Caco-2 (cell line): ENCODE measurements around the gene B4GALNT2. TPM values are rescaled to one million over a fixed set of nuclear protein-coding genes. Genes with fewer than 3 reads are reported as not detected.
A peak's percentile ranks its signal among the peaks of the same experiment; 100 is the strongest.
"Not testable (repeated sequence)": the region's sequence is repeated elsewhere in the genome, so short reads cannot be mapped to it uniquely, and the experiment has no call there.

Experiments
- BruUV-seq: library from RNA; stranded (reverse); fragments of 400-500 nt; replicated peaks from 2 replicates; lab custom pipeline; 2021; lab: Mats Ljungman, UMichigan
- CTCF ChIA-PET: fragments of 300-600 bp; sonication (Branson Sonifier 250); formaldehyde crosslinking; loops from one replicate; lab custom pipeline; 2022; ENCODE audit warnings: antibody characterized with exemption; lab: Charles Lee
- POLR2A ChIA-PET: fragments of 300-600 bp; sonication (Branson Sonifier 250); formaldehyde crosslinking; loops from one replicate; lab custom pipeline; 2022; ENCODE audit warnings: antibody characterized with exemption; lab: Charles Lee
- DNase-seq, 2 experiments: peaks; one replicate each; pipeline versions ENCODE4 v3.0.0 to v3.0.0-alpha.2; 2020 to 2022
- H3K27me3 ChIP-seq: replicated peaks from 2 replicates; pipeline ENCODE4 v1.6.0; 2011; ENCODE audit warnings: low read length; ENCODE audit not compliant: control insufficient read depth, insufficient read depth
- H3K36me3 ChIP-seq: 2 replicates; pipeline ENCODE4 v1.5.1; 2011; ENCODE audit warnings: low read length; ENCODE audit not compliant: control insufficient read depth, insufficient read depth
- H3K4me1 ChIP-seq: fragments of 250-450 bp; sonication (Bioruptor Pico); 2 replicates; pipeline ENCODE4 v1.5.1; 2020; ENCODE audit warnings: mild to moderate bottlenecking
- H3K4me3 ChIP-seq: 2 replicates; pipeline ENCODE4 v1.5.1; 2011; ENCODE audit warnings: low read depth, mild to moderate bottlenecking, control low read depth, low read length
- H3K9me3 ChIP-seq: fragments of 250-450 bp; sonication (Bioruptor Pico); 2 replicates; pipeline ENCODE4 v1.5.1; 2020; ENCODE audit warnings: mild to moderate bottlenecking, moderate library complexity
- H3K27ac Mint-ChIP-seq: one replicate; pipeline ENCODE4 v1.8.0; 2022; ENCODE audit warnings: mixed read lengths; ENCODE audit not compliant: unreplicated experiment
- H3K27me3 Mint-ChIP-seq: one replicate; pipeline ENCODE4 v1.8.0; 2022; ENCODE audit warnings: mixed read lengths; ENCODE audit not compliant: insufficient read depth, unreplicated experiment
- H3K36me3 Mint-ChIP-seq: one replicate; pipeline ENCODE4 v1.8.0; 2022; ENCODE audit warnings: mild to moderate bottlenecking, mixed read lengths; ENCODE audit not compliant: insufficient read depth, unreplicated experiment
- H3K4me1 Mint-ChIP-seq: one replicate; pipeline ENCODE4 v1.8.0; 2022; ENCODE audit warnings: low read depth, mixed read lengths; ENCODE audit not compliant: unreplicated experiment
- H3K4me3 Mint-ChIP-seq: one replicate; pipeline ENCODE4 v1.8.0; 2022; ENCODE audit warnings: mild to moderate bottlenecking, moderate library complexity, mixed read lengths; ENCODE audit not compliant: unreplicated experiment
- H3K9me3 Mint-ChIP-seq: one replicate; pipeline ENCODE4 v1.8.0; 2022; ENCODE audit warnings: mixed read lengths; ENCODE audit not compliant: unreplicated experiment
- CTCF ChIP-seq, 2 experiments: fragments of 200-600 bp in 1 of 2; IDR thresholded peaks; 1 replicate in 1 of 2; 2 replicates in 1 of 2; pipeline versions ENCODE4 v1.5.1 to v1.8.0; 2011 to 2022; ENCODE audit warnings: antibody characterized with exemption in 1 of 2, control low read depth in 1 of 2, inconsistent platforms in 1 of 2, low read depth in 1 of 2, low read length in 1 of 2, mild to moderate bottlenecking in 1 of 2, moderate library complexity in 1 of 2; ENCODE audit not compliant: insufficient read depth in 1 of 2, severe bottlenecking in 1 of 2, unreplicated experiment in 1 of 2
- intact Hi-C: fragments of 100-400 bp; cut with micrococcal nuclease; formaldehyde crosslinking; loops from one replicate; pipeline ENCODE4 v1.10.0; 2022; ENCODE audit not compliant: unreplicated experiment
- total RNA-seq: library from RNA; stranded (reverse); gene quantifications from 2 replicates; pipeline ENCODE4 v1.2.3, GENCODE V29; 2022

The B4GALNT2 gene
- total RNA-seq, 1 experiment from 2014 or later, result 1.3 TPM

- Histone ChIP-seq H3K4me1 (no peaks in the 10 kb centered on the region), H3K27me3 (no peaks in the 10 kb centered on the region), H3K36me3 (no peaks in the 10 kb centered on the region), H3K4me3 (no peak overlapping the region), H3K9me3 (peaks cover 56% of the 10 kb centered on the region)
- Mint-ChIP-seq H3K27me3 (no peaks in the 10 kb centered on the region), H3K4me1 (no peaks in the 10 kb centered on the region), H3K9me3 (peaks cover 29% of the 10 kb centered on the region), H3K4me3 (no peak overlapping the region), H3K27ac (no peak overlapping the region), H3K36me3 (peaks cover 15% of the 10 kb centered on the region)
- intact Hi-C loops, result no loop called here
- POLR2A ChIA-PET, result no interaction called here
- BruUV-seq, result no TSS peak
- DNase-seq, result no peak
- TF ChIP-seq CTCF (IDR thresholded peaks at IDR 0.05; ENCODE audit: insufficient read depth in 1 of 2, low read depth in 1 of 2, low read length in 1 of 2, severe bottlenecking in 1 of 2, unreplicated experiment in 1 of 2), result no peak
- CTCF ChIA-PET, result no interaction called here
Measured at GRCh38 chr17:49183801-49184200, 51.2 kb downstream of the B4GALNT2 start.

- DNase-seq, H3K4me3 ChIP-seq, BruUV-seq, H3K4me1 Mint-ChIP-seq, H3K4me3 Mint-ChIP-seq, H3K27me3 ChIP-seq, H3K4me1 ChIP-seq, intact Hi-C loops, CTCF ChIA-PET, H3K36me3 ChIP-seq, H3K27ac Mint-ChIP-seq, H3K27me3 Mint-ChIP-seq, POLR2A ChIA-PET: not testable (repeated sequence)
- H3K9me3 Mint-ChIP-seq, result peaks cover 29% of the 10 kb centered on the region
- H3K9me3 ChIP-seq, result peaks cover 51% of the 10 kb centered on the region
- peaks cover 15% of the 10 kb centered on the region for H3K36me3 Mint-ChIP-seq
Measured at GRCh38 chr17:49184522-49184921, 52.0 kb downstream of the B4GALNT2 start.

- CTCF ChIA-PET, result interaction anchor here (0.6 kb wide), 1 partner anchor 493 kb away, joined by 3 read pairs; no protein-coding TSS in a partner anchor
- DNase-seq, result peak in 1 of 2 experiments; percentile 44
- peaks cover 11% of the 10 kb centered on the region for H3K36me3 Mint-ChIP-seq
- H3K9me3 Mint-ChIP-seq, result peaks cover 29% of the 10 kb centered on the region
- intact Hi-C loops, H3K27ac Mint-ChIP-seq, H3K4me3 ChIP-seq, H3K4me1 ChIP-seq, H3K27me3 Mint-ChIP-seq, H3K4me1 Mint-ChIP-seq, POLR2A ChIA-PET, H3K36me3 ChIP-seq, H3K27me3 ChIP-seq, BruUV-seq, H3K4me3 Mint-ChIP-seq: not testable (repeated sequence)
- peaks cover 51% of the 10 kb centered on the region for H3K9me3 ChIP-seq
Measured at GRCh38 chr17:49185381-49185780, 52.8 kb downstream of the B4GALNT2 start.

- H3K27me3 Mint-ChIP-seq, result no peaks in the 10 kb centered on the region
- no peak overlapping the region for H3K27ac Mint-ChIP-seq
- intact Hi-C loops, result no loop called here
- Histone ChIP-seq H3K4me1 (no peaks in the 10 kb centered on the region), H3K27me3 (no peaks in the 10 kb centered on the region), H3K4me3 (no peak overlapping the region), H3K9me3 (peaks cover 47% of the 10 kb centered on the region), H3K36me3 (no peaks in the 10 kb centered on the region)
- no peak for TF ChIP-seq CTCF (IDR thresholded peaks at IDR 0.05; ENCODE audit: insufficient read depth in 1 of 2, low read depth in 1 of 2, low read length in 1 of 2, severe bottlenecking in 1 of 2, unreplicated experiment in 1 of 2)
- ChIA-PET POLR2A (no interaction called here), CTCF (interaction anchor here (0.6 kb wide), 1 partner anchor 61 kb away, joined by 5 read pairs; no protein-coding TSS in a partner anchor)
- no TSS peak for BruUV-seq
- H3K9me3 Mint-ChIP-seq, result peaks cover 23% of the 10 kb centered on the region
- H3K4me1 Mint-ChIP-seq, result no peaks in the 10 kb centered on the region
- H3K36me3 Mint-ChIP-seq, result peaks cover 19% of the 10 kb centered on the region
- no peak overlapping the region for H3K4me3 Mint-ChIP-seq
- no peak for DNase-seq
Measured at GRCh38 chr17:49187301-49187700, 54.7 kb downstream of the B4GALNT2 start.
